GM20000 (cell line): ENCODE data around the gene HARS1.
"Not testable (repeated sequence)": the region's sequence is repeated elsewhere in the genome, so short reads cannot be mapped to it uniquely, and the experiment has no call there.

ENCODE experiments used
- DNase-seq: peaks from one replicate; pipeline ENCODE4 v3.0.0; 2012; ENCODE audit warnings: low spot score
- CTCF ChIP-seq: IDR thresholded peaks from 2 replicates; pipeline ENCODE4 v1.5.1; 2012; ENCODE audit warnings: mild to moderate bottlenecking, control low read depth; ENCODE audit errors: extremely low read depth, missing control alignments

HARS1 gene

GRCh38 chr5:140718266-140718592, 27.1 kb upstream of the HARS1 start:
- TF ChIP-seq CTCF: no peak
- no peak for DNase-seq

GRCh38 chr5:140716238-140716637, 25.1 kb upstream of the HARS1 start:
- DNase-seq: not testable (repeated sequence)

GRCh38 chr5:140713562-140714094, 22.5 kb upstream of the HARS1 start:
- no peak for TF ChIP-seq CTCF
- no peak for DNase-seq

GRCh38 chr5:140711794-140712193, 20.6 kb upstream of the HARS1 start:
- TF ChIP-seq CTCF: no peak
- no peak for DNase-seq

- DNase-seq: peak; percentile 79
- no peak for TF ChIP-seq CTCF
These were observed 19.9 kb upstream of the HARS1 start for GRCh38 chr5:140710899-140711552.

- DNase-seq: not testable (repeated sequence)
These were observed 17.6 kb upstream of the HARS1 start for GRCh38 chr5:140708787-140709186.

- TF ChIP-seq CTCF: no peak
- no peak for DNase-seq
These were observed 16.6 kb upstream of the HARS1 start for GRCh38 chr5:140707812-140708211.

- TF ChIP-seq CTCF: no peak
These were observed 9.3 kb upstream of the HARS1 start, which contains the start of gene ZMAT2 for GRCh38 chr5:140700177-140701144. Gene ZMAT2, plus strand, starts transcription at chr5:140700447. Its CDS starts 14 bp downstream, at chr5:140700461.

More at GRCh38 chr5:140700177-140701144, 9.3 kb upstream of the HARS1 start, which contains the start of gene ZMAT2:
- peak; percentile 93 for DNase-seq
